ENCODE data around the gene RIMBP2.

The RIMBP2 gene

DNA sequence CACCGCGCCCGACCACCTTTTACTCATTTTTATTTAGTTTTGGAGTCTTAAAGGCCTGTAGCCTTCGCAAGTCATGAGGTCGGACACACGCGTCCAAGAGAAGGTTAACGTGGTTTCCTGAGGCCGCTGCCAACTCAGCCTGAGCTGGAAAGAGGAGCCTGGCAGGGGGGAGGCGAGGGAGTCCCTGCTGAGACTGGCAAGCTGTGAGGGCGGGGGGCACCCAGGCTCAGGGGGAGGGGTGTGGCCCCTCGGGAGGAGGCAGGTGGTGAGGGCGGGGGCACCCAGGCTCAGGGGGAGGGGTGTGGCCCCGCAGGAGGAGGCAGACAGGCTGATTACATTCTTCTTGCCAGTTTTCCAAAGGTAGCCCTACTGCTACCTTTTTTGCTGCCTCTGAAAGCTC, 235.2 kb downstream of the RIMBP2 start:
- peaks cover 0 to 35% (median 31%) of the 10 kb centered on the region in 10 experiments; a peak in 17 of 20 replicates for H3K4me1 ChIP-seq
- H3K27ac ChIP-seq = no peak overlapping the region
- H3K27me3 ChIP-seq = peaks cover 0 to 9% (median 0%) of the 10 kb centered on the region in 11 experiments; a peak in 5 of 22 replicates
- H4K20me1 ChIP-seq = peaks cover 0 to 11% (median 0%) of the 10 kb centered on the region in 11 experiments; a peak in 1 of 22 replicates
- H3K4me3 ChIP-seq = no peak overlapping the region
- TF ChIP-seq Cebpa-rat (IDR thresholded peaks at IDR 0.05) = no peak
- peak overlapping the region in 10 of 11 experiments; percentile 29 to 77 (median 58); a peak in 18 of 22 replicates for H3K4me2 ChIP-seq
- H3K9me3 ChIP-seq (replicated peaks in 1 of 11) = no peaks in the 10 kb centered on the region
- no peaks in the 10 kb centered on the region for H3K36me3 ChIP-seq
- H3K9ac ChIP-seq = no peak overlapping the region

DNA sequence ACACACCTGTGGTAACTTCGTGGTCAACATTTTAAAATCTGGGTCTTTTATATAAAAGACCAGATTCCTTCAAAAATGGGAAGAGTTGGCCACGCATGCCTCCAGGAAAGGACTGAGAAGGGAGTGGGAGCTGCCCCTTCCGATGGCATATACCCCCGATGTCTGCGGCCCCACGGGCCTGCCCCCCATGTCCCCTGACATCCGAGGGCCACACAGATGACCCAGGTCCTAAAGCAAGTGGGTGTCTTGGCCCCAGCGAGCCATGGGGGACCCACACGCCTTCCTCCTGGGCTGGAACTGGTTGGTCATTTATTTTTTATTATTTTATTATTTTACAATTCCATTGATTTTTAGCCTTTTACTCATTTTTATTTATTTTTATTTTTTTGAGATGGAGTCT, 235.9 kb downstream of the RIMBP2 start:
- H3K9ac ChIP-seq = no peak overlapping the region
- no peaks in the 10 kb centered on the region for H3K36me3 ChIP-seq
- no peak overlapping the region for H3K27ac ChIP-seq
- H3K4me2 ChIP-seq = no peak overlapping the region
- peaks cover 0 to 12% (median 0%) of the 10 kb centered on the region in 11 experiments; a peak in 5 of 22 replicates for H3K27me3 ChIP-seq
- H3K4me1 ChIP-seq = peaks cover 0 to 42% (median 37%) of the 10 kb centered on the region in 10 experiments; a peak in 17 of 20 replicates
- H4K20me1 ChIP-seq = peaks cover 0 to 11% (median 0%) of the 10 kb centered on the region in 11 experiments; a peak in 1 of 22 replicates
- H3K4me3 ChIP-seq = no peak overlapping the region
- H3K9me3 ChIP-seq (replicated peaks in 1 of 11) = no peaks in the 10 kb centered on the region
- TF ChIP-seq Cebpa-rat (IDR thresholded peaks at IDR 0.05) = no peak

DNA sequence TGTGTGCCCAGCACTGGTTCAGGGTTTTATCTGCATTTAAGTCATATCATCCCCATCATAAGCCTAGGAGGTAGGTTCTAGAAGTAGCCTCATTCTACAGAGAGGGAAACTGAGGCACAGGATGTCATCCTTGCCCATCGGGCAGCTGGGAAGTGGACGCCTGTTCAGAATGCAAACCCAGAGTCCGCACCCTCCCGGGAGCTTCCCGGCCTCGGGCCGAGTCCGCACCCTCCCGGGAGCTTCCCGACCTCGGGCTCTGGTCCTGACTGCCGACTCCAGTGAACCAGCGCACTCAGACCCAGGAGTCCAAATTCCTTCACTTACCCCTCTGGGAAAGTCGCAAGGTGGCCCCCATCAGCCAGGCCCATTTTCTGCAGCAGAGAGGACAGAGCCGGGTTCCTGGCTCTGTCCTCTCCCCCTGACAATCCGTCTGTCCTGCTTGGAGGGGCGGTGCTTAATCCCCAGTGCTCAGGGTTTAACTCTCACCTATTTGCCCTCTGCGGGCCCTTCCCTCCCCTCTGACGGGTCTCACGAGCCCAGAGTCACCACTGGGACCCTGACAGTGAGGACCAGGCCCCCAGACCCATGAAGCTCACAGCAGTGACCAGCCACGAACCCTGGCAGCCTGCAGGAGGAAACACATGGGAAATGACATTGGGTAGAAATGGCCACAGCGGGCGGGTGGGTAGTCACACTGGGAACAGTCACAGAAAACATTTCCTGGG, 236.5 kb downstream of the RIMBP2 start:
- no peaks in the 10 kb centered on the region for H3K36me3 ChIP-seq
- no peak overlapping the region for H3K4me3 ChIP-seq
- H4K20me1 ChIP-seq = peaks cover 0 to 11% (median 0%) of the 10 kb centered on the region in 11 experiments; a peak in 2 of 22 replicates

DNA sequence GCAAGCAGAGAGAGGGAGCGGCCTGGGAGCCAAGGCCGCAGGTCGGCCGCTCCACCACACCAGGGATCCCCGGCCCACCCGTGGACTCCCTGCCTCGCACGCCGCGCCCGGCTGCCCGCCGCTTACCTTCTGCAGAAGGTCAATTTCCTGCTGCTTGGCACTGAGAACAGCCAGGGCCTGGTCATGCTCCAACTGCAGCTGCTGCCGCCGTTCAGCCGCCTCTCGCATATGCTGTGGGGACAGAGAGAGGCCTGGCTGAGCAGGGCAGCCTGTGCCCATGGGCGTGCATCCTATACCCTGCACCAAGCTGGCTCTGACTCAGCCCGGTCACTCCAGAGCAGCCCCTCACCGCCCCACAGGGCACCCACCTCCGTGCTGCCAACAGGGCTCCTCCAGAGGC, 237.3 kb downstream of the RIMBP2 start:
- Histone ChIP-seq H4K20me1 (peaks cover 0 to 11% (median 0%) of the 10 kb centered on the region in 11 experiments; a peak in 2 of 22 replicates), H3K27ac (no peak overlapping the region), H3K9me3 (replicated peaks in 1 of 11) (no peaks in the 10 kb centered on the region), H3K9ac (no peak overlapping the region), H3K36me3 (no peaks in the 10 kb centered on the region), H3K4me3 (no peak overlapping the region), H3K4me1 (peaks cover 0 to 54% (median 48%) of the 10 kb centered on the region in 10 experiments; a peak in 17 of 20 replicates), H3K27me3 (peaks cover 0 to 12% (median 0%) of the 10 kb centered on the region in 11 experiments; a peak in 5 of 22 replicates), H3K4me2 (no peak overlapping the region)
- no peak for TF ChIP-seq Cebpa-rat (IDR thresholded peaks at IDR 0.05)

More for the DNA sequence above, 236.5 kb downstream of the RIMBP2 start:
- Histone ChIP-seq H3K4me1 (peaks cover 0 to 49% (median 44%) of the 10 kb centered on the region in 10 experiments; a peak in 17 of 20 replicates), H3K9me3 (replicated peaks in 1 of 11) (no peaks in the 10 kb centered on the region), H3K27ac (no peak overlapping the region), H3K4me2 (no peak overlapping the region), H3K9ac (no peak overlapping the region), H3K27me3 (peaks cover 0 to 12% (median 0%) of the 10 kb centered on the region in 11 experiments; a peak in 5 of 22 replicates)
- TF ChIP-seq Cebpa-rat (IDR thresholded peaks at IDR 0.05) = no peak

GRCh38 chr12:130477701-130478100, 238.4 kb downstream of the RIMBP2 start:
- no peak overlapping the region for H3K27ac ChIP-seq
- peaks cover 0 to 54% (median 48%) of the 10 kb centered on the region in 10 experiments; a peak in 17 of 20 replicates for H3K4me1 ChIP-seq
- peaks cover 0 to 12% (median 0%) of the 10 kb centered on the region in 11 experiments; a peak in 5 of 22 replicates for H3K27me3 ChIP-seq
- peaks cover 0 to 11% (median 0%) of the 10 kb centered on the region in 11 experiments; a peak in 2 of 22 replicates for H4K20me1 ChIP-seq
- no peak for TF ChIP-seq Cebpa-rat (IDR thresholded peaks at IDR 0.05)
- no peaks in the 10 kb centered on the region for H3K9me3 ChIP-seq (replicated peaks in 1 of 11)
- H3K36me3 ChIP-seq = no peaks in the 10 kb centered on the region
- no peak overlapping the region for H3K9ac ChIP-seq
- H3K4me2 ChIP-seq = no peak overlapping the region; a peak in 2 of 22 replicates
- H3K4me3 ChIP-seq = no peak overlapping the region

GRCh38 chr12:130477266-130477665, 238.8 kb downstream of the RIMBP2 start:
- Histone ChIP-seq H4K20me1 (peaks cover 0 to 11% (median 0%) of the 10 kb centered on the region in 11 experiments; a peak in 2 of 22 replicates), H3K36me3 (no peaks in the 10 kb centered on the region), H3K9me3 (replicated peaks in 1 of 11) (no peaks in the 10 kb centered on the region), H3K27me3 (peaks cover 0 to 12% (median 0%) of the 10 kb centered on the region in 11 experiments; a peak in 5 of 22 replicates), H3K4me1 (peaks cover 0 to 51% (median 47%) of the 10 kb centered on the region in 10 experiments; a peak in 17 of 20 replicates), H3K9ac (no peak overlapping the region), H3K4me2 (peak overlapping the region in 8 of 11 experiments; percentile 54 to 82 (median 72); a peak in 15 of 22 replicates), H3K4me3 (no peak overlapping the region), H3K27ac (no peak overlapping the region)
- no peak for TF ChIP-seq Cebpa-rat (IDR thresholded peaks at IDR 0.05)

DNA sequence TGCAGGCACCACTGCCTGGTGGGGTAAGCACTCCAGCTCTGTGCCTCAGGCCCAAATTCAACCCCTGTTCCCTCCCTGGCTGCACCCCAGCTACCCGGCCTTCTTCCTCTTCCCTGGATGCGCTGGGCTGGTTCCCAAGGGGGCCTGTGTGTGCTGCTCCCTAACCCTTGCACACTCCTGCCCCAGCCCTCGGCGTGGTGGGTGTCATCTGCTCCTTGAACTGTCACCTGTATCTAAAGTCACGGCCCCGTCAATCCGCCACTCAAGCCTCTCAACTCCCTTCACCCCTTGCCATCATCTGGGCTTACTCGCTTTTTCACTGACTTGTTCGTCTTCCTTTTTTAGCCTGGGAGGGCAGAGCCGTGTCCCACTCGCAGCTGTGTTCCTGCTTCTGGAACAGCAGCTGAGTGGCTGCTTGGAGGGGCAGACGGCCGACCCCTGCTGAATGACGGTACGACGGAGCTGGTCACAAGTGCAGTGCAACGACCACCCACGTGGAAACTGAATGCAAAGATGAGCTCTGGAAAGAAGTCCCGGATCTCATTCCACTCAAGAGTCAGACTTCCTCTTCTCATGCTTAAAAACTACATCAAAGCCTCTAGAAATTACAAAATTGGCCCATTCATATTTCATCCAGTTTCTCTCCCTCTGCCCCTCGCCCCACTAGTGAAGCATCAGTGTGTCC, 239.5 kb downstream of the RIMBP2 start:
- no peak overlapping the region for H3K27ac ChIP-seq
- no peaks in the 10 kb centered on the region for H3K9me3 ChIP-seq (replicated peaks in 1 of 11)
- H3K4me2 ChIP-seq = peak overlapping the region; percentile 23 to 82 (median 64); a peak in 20 of 22 replicates
- H3K4me1 ChIP-seq = peaks cover 0 to 45% (median 40%) of the 10 kb centered on the region in 10 experiments; a peak in 17 of 20 replicates
- H3K36me3 ChIP-seq = no peaks in the 10 kb centered on the region
- H3K27me3 ChIP-seq = peaks cover 0 to 12% (median 0%) of the 10 kb centered on the region in 11 experiments; a peak in 5 of 22 replicates
- H3K4me3 ChIP-seq = no peak overlapping the region
- H4K20me1 ChIP-seq = peaks cover 0 to 11% (median 0%) of the 10 kb centered on the region in 11 experiments; a peak in 2 of 22 replicates
- no peak for TF ChIP-seq Cebpa-rat (IDR thresholded peaks at IDR 0.05)
- H3K9ac ChIP-seq = no peak overlapping the region

DNA sequence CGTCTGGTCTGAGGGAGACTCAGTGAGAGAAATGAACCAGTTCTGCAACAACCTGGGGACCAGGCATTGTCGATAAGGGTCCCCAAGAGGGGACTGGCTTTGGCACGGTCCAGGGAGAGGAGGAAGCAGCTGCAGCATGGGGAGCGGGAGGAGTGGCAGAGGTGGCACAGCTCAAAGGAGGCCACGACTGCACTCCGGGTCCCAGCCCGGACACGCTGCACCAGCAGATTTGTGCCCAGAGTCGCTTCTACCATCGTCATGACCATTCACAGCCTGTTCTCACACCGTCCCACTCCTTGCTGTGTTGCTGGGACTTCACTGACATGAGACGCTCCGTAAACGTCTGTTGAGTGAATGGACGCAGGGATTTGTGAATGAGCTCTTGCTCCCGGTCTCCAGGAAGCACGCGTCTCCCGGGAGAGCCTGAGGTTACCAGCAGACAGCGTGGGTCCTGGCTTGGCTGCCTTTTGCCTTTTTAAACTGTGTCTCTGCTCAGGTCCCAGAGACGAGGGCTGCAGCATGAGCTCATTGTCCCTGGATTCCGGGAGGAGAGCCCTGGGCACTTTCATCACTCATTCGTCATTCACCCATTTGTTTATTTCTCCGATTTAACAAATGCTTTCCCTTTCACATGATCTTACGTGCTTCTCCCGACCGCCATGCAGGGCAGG, 241.4 kb downstream of the RIMBP2 start:
- peaks cover 0 to 35% (median 31%) of the 10 kb centered on the region in 10 experiments; a peak in 17 of 20 replicates for H3K4me1 ChIP-seq
- H3K4me3 ChIP-seq = no peak overlapping the region
- H3K27ac ChIP-seq = no peak overlapping the region
- peaks cover 0 to 11% (median 0%) of the 10 kb centered on the region in 11 experiments; a peak in 2 of 22 replicates for H4K20me1 ChIP-seq
- peak overlapping the region in 8 of 11 experiments; percentile 54 to 82 (median 72); a peak in 15 of 22 replicates for H3K4me2 ChIP-seq
- no peak for TF ChIP-seq Cebpa-rat (IDR thresholded peaks at IDR 0.05)
- no peak overlapping the region for H3K9ac ChIP-seq
- no peaks in the 10 kb centered on the region for H3K36me3 ChIP-seq
- peaks cover 0 to 12% (median 0%) of the 10 kb centered on the region in 11 experiments; a peak in 5 of 22 replicates for H3K27me3 ChIP-seq
- H3K9me3 ChIP-seq (replicated peaks in 1 of 11) = no peaks in the 10 kb centered on the region
